Liver (tissue), 9 donors: ENCODE results near the gene TUBGCP2. TPM values are rescaled to one million over a fixed set of nuclear protein-coding genes. Genes with fewer than 3 reads are reported as not detected.

Source experiments
- DNase-seq: peaks from one replicate; pipeline ENCODE4 v3.0.0-alpha.2; 2017; ENCODE audit warnings: low spot score
- H3K27ac ChIP-seq, 2 donors: one replicate each; pipeline ENCODE4 v1.7.0; 2013; ENCODE audit warnings: inconsistent platforms in 2 of 2, low read length in 2 of 2, control low read depth in 1 of 2, low read depth in 1 of 2, mild to moderate bottlenecking in 1 of 2
- H3K27me3 ChIP-seq, 4 donors: one replicate each; pipeline versions ENCODE4 v1.6.1 to v1.7.0; 2013; ENCODE audit warnings: low read length in 3 of 4, inconsistent platforms in 1 of 4, mild to moderate bottlenecking in 1 of 4, moderate library complexity in 1 of 4; ENCODE audit not compliant: control insufficient read depth in 4 of 4, insufficient read depth in 4 of 4
- H3K36me3 ChIP-seq, 4 donors: one replicate each; pipeline versions ENCODE4 v1.6.1 to v1.7.0; 2013; ENCODE audit warnings: low read length in 3 of 4, mild to moderate bottlenecking in 3 of 4, low read depth in 1 of 4, moderate library complexity in 1 of 4; ENCODE audit not compliant: control insufficient read depth in 4 of 4, insufficient read depth in 3 of 4
- H3K4me1 ChIP-seq, 4 donors: one replicate each; pipeline versions ENCODE4 v1.6.1 to v1.7.0; 2013; ENCODE audit warnings: low read length in 3 of 4, mild to moderate bottlenecking in 3 of 4, moderate library complexity in 1 of 4; ENCODE audit not compliant: control insufficient read depth in 4 of 4, insufficient read depth in 4 of 4
- H3K4me3 ChIP-seq, 3 donors: one replicate each; pipeline versions ENCODE4 v1.6.1 to v1.7.0; 2013; ENCODE audit warnings: low read length in 3 of 3, control low read depth in 1 of 3, low read depth in 1 of 3, mild to moderate bottlenecking in 1 of 3
- H3K9ac ChIP-seq, 2 donors: one replicate each; pipeline ENCODE4 v1.7.0; 2013; ENCODE audit warnings: low read length in 2 of 2, mild to moderate bottlenecking in 2 of 2, moderate library complexity in 2 of 2, control low read depth in 1 of 2, low read depth in 1 of 2
- H3K9me3 ChIP-seq, 4 donors: one replicate each; pipeline versions ENCODE4 v1.6.1 to v1.7.0; 2013; ENCODE audit warnings: low read length in 3 of 4; ENCODE audit not compliant: control insufficient read depth in 4 of 4
- ATF3 ChIP-seq: IDR thresholded peaks from 2 replicates; pipeline ENCODE4 v1.6.1; 2016; ENCODE audit warnings: antibody characterized with exemption
- CTCF ChIP-seq: fragments of 150-350 bp; IDR thresholded peaks from 2 replicates; pipeline ENCODE4 v1.5.1; 2017; ENCODE audit warnings: improper control_type of control experiment, low read depth, low read length; ENCODE audit not compliant: missing input control
- EGR1 ChIP-seq, 2 donors: IDR thresholded peaks; 2 replicates each; pipeline ENCODE4 v1.6.1; 2016 to 2018; ENCODE audit warnings: antibody characterized with exemption in 2 of 2, low read depth in 2 of 2
- FOXA1 ChIP-seq: IDR thresholded peaks from 2 replicates; pipeline ENCODE4 v1.6.1; 2016; ENCODE audit warnings: antibody characterized with exemption
- FOXA2 ChIP-seq: IDR thresholded peaks from 2 replicates; pipeline ENCODE4 v1.6.1; 2016; ENCODE audit warnings: antibody characterized with exemption
- GABPA ChIP-seq, 2 donors: IDR thresholded peaks in 1 of 2; conservative IDR thresholded peaks in 1 of 2; 2 replicates each; pipeline ENCODE4 v1.6.1; 2016; ENCODE audit warnings: antibody characterized with exemption in 2 of 2, mild to moderate bottlenecking in 1 of 2, moderate library complexity in 1 of 2
- HNF4A ChIP-seq, 2 donors: conservative IDR thresholded peaks; 2 replicates each; pipeline ENCODE4 v1.6.1; 2016; ENCODE audit warnings: antibody characterized with exemption in 2 of 2, mild to moderate bottlenecking in 2 of 2
- HNF4G ChIP-seq: IDR thresholded peaks from 2 replicates; pipeline ENCODE4 v1.6.1; 2016; ENCODE audit warnings: antibody characterized with exemption
- JUND ChIP-seq, 2 donors: IDR thresholded peaks; 2 replicates each; pipeline ENCODE4 v1.6.1; 2016; ENCODE audit warnings: antibody characterized with exemption in 2 of 2
- MAX ChIP-seq: IDR thresholded peaks from 2 replicates; pipeline ENCODE4 v1.6.1; 2016; ENCODE audit warnings: antibody characterized with exemption
- NR2F2 ChIP-seq: IDR thresholded peaks from 2 replicates; pipeline ENCODE4 v1.6.1; 2016; ENCODE audit warnings: antibody characterized with exemption
- RAD21 ChIP-seq, 2 donors: IDR thresholded peaks; 2 replicates each; pipeline ENCODE4 v1.6.1; 2016; ENCODE audit warnings: antibody characterized with exemption in 2 of 2, mild to moderate bottlenecking in 2 of 2
- REST ChIP-seq: IDR thresholded peaks from 2 replicates; pipeline ENCODE4 v1.6.1; 2016; ENCODE audit warnings: antibody characterized with exemption, mild to moderate bottlenecking
- RXRA ChIP-seq, 2 donors: IDR thresholded peaks; 2 replicates each; pipeline ENCODE4 v1.6.1; 2017 to 2018; ENCODE audit warnings: antibody characterized with exemption in 2 of 2, mild to moderate bottlenecking in 1 of 2
- SP1 ChIP-seq: IDR thresholded peaks from 2 replicates; pipeline ENCODE4 v1.6.1; 2018; ENCODE audit warnings: antibody characterized with exemption, mild to moderate bottlenecking
- TAF1 ChIP-seq: conservative IDR thresholded peaks from 2 replicates; pipeline ENCODE4 v1.6.1; 2016; ENCODE audit warnings: antibody characterized with exemption, mild to moderate bottlenecking
- YY1 ChIP-seq: IDR thresholded peaks from 2 replicates; pipeline ENCODE4 v1.6.1; 2016; ENCODE audit warnings: antibody characterized with exemption, mild to moderate bottlenecking
- ZBTB33 ChIP-seq: IDR thresholded peaks from 2 replicates; pipeline ENCODE4 v1.6.1; 2016; ENCODE audit warnings: antibody characterized with exemption
- WGBS: extraction: QIAGEN DNeasy Blood & Tissue Kit; methylation state at CpG from one replicate; pipeline ENCODE4 v1.1.7; 2013; 5-methylcytosine and 5-hydroxymethylcytosine counted together
- polyA plus RNA-seq, 2 donors: library from polyadenylated mRNA; stranded (reverse) in 1 of 2; unstranded in 1 of 2; fragments of 200-250 nt in 1 of 2; fragments of >200 nt in 1 of 2; fragmentation: Nextera tagmentation in 1 of 2; extraction: Ambion mirVana in 1 of 2; gene quantifications; one replicate each; pipeline versions ENCODE4 v1.2.1 to v1.2.3, GENCODE V29; 2013 to 2015
- total RNA-seq, 2 donors: library from RNA; depleted of rRNA; stranded (reverse); fragments of >200 nt; gene quantifications; one replicate each; pipeline ENCODE4 v1.2.3, GENCODE V29; 2014
- donor health status: healthy.
- donor health status: healthy.
- donor health status: healthy.
- donor health status: healthy.
- donor health status: healthy.

TUBGCP2 gene
- total and polyA plus RNA-seq, 4 donors: 18.8 to 32.4 (median 27.6) TPM

GRCh38 chr10:133231946-133232574 is 76.6 kb downstream of the TUBGCP2 start (continued):
- TF ChIP-seq ZBTB33: no peak
- no peak for TF ChIP-seq YY1
- TF ChIP-seq SP1: no peak
- no peak for TF ChIP-seq RAD21 (IDR thresholded peaks at IDR 0.05)

GRCh38 chr10:133231244-133231945 is 77.3 kb downstream of the TUBGCP2 start:
- no peaks in the 10 kb centered on the region for H3K9me3 ChIP-seq
- no peak overlapping the region for H3K4me3 ChIP-seq
- H3K4me1 ChIP-seq: peaks cover 0 to 8% (median 3%) of the 10 kb centered on the region in 4 donors
- peaks cover 3 to 25% (median 5%) of the 10 kb centered on the region in 4 donors for H3K27me3 ChIP-seq
- DNase-seq: no peak
- H3K27ac ChIP-seq: no peak overlapping the region
- WGBS: 20% methylated on average over 44 of the region's 44 CpGs
- no peak overlapping the region for H3K9ac ChIP-seq
- H3K36me3 ChIP-seq: no peaks in the 10 kb centered on the region
- TF ChIP-seq RXRA (IDR thresholded peaks at IDR 0.05) (no peak), YY1 (no peak), FOXA1 (no peak)

- WGBS: 5% methylated on average over 122 of the region's 122 CpGs
- no peak for TF ChIP-seq ZBTB33
- no peak for TF ChIP-seq HNF4A (conservative IDR thresholded peaks at IDR 0.05)
- no peak for TF ChIP-seq YY1
- no peak for TF ChIP-seq GABPA (IDR thresholded peaks at IDR 0.05 in 1 of 2, conservative IDR thresholded peaks at IDR 0.05 in 1 of 2)
- TF ChIP-seq FOXA1: no peak
- TF ChIP-seq JUND (IDR thresholded peaks at IDR 0.05): no peak
- no peak for TF ChIP-seq REST
- no peak for TF ChIP-seq HNF4G
- TF ChIP-seq RXRA (IDR thresholded peaks at IDR 0.05): no peak
- no peak for TF ChIP-seq CTCF
- no peak for TF ChIP-seq MAX
- no peak for TF ChIP-seq FOXA2
- TF ChIP-seq ATF3: no peak
- TF ChIP-seq TAF1: no peak
- no peak for TF ChIP-seq SP1
- TF ChIP-seq NR2F2: no peak
- no peak for TF ChIP-seq EGR1 (IDR thresholded peaks at IDR 0.05; ENCODE audit: low read depth in 2 of 2)
- no peak for TF ChIP-seq RAD21 (IDR thresholded peaks at IDR 0.05)
- no peaks in the 10 kb centered on the region for H3K9me3 ChIP-seq
- peak overlapping the region in 1 of 3 donors; percentile 17 for H3K4me3 ChIP-seq
- H3K36me3 ChIP-seq: no peaks in the 10 kb centered on the region
- no peak overlapping the region for H3K9ac ChIP-seq
- H3K27me3 ChIP-seq: peaks cover 3 to 21% (median 5%) of the 10 kb centered on the region in 4 donors
- DNase-seq: no peak
- H3K27ac ChIP-seq: no peak overlapping the region
- H3K4me1 ChIP-seq: peaks cover 0 to 5% (median 2%) of the 10 kb centered on the region in 4 donors
These were observed 78.1 kb downstream of the TUBGCP2 start for GRCh38 chr10:133230387-133231195.
